Smooth muscle cell (in vitro differentiated cells): ENCODE measurements around the gene TMCO2. TPM values are rescaled to one million over a fixed set of nuclear protein-coding genes. Genes with fewer than 3 reads are reported as not detected.

Experiments used
- DNase-seq: peaks from one replicate; lab custom pipeline; 2025; ENCODE audit not compliant: unreplicated experiment; lab: John Stamatoyannopoulos, UW
- H2AFZ ChIP-seq: fragments of 200-600 bp; sonication (generic); 2 replicates; pipeline ENCODE4 v1.6.0; 2016; ENCODE audit warnings: antibody characterized with exemption, low read depth, mild to moderate bottlenecking
- H3F3A ChIP-seq: fragments of 200-600 bp; sonication (generic); 2 replicates; pipeline ENCODE4 v1.6.0; 2017; ENCODE audit warnings: antibody characterized with exemption, low read depth
- H3K27ac ChIP-seq: fragments of 200-600 bp; sonication (generic); 2 replicates; pipeline ENCODE4 v1.5.1; 2016; ENCODE audit warnings: low read depth, mild to moderate bottlenecking
- H3K27me3 ChIP-seq: fragments of 200-600 bp; sonication (generic); 2 replicates; pipeline ENCODE4 v1.6.1; 2016; ENCODE audit warnings: low read depth, mild to moderate bottlenecking
- H3K36me3 ChIP-seq: fragments of 200-600 bp; sonication (generic); 2 replicates; pipeline ENCODE4 v1.5.1; 2016; ENCODE audit warnings: low read depth
- H3K4me1 ChIP-seq: fragments of 200-600 bp; sonication (generic); 2 replicates; pipeline ENCODE4 v1.5.1; 2016; ENCODE audit warnings: low read depth
- H3K4me2 ChIP-seq: fragments of 200-600 bp; sonication (generic); 2 replicates; pipeline ENCODE4 v1.6.0; 2016; ENCODE audit warnings: mild to moderate bottlenecking
- H3K4me3 ChIP-seq: fragments of 200-600 bp; sonication (generic); 2 replicates; pipeline ENCODE4 v1.5.1; 2016; ENCODE audit warnings: mild to moderate bottlenecking
- H3K79me2 ChIP-seq: fragments of 200-600 bp; sonication (generic); 2 replicates; pipeline ENCODE4 v1.6.0; 2016; ENCODE audit warnings: low read depth, mild to moderate bottlenecking
- H3K9ac ChIP-seq: fragments of 200-600 bp; sonication (generic); 2 replicates; pipeline ENCODE4 v1.6.0; 2016; ENCODE audit warnings: low read depth
- H3K9me3 ChIP-seq: fragments of 200-600 bp; sonication (generic); replicated peaks from 2 replicates; pipeline ENCODE4 v1.5.1; 2016; ENCODE audit warnings: low read depth
- H4K20me1 ChIP-seq: fragments of 200-600 bp; sonication (generic); 2 replicates; pipeline ENCODE4 v1.6.0; 2016; ENCODE audit warnings: low read depth
- CTCF ChIP-seq: fragments of 200-600 bp; sonication (generic); IDR thresholded peaks from 2 replicates; pipeline ENCODE4 v1.5.1; 2017; ENCODE audit warnings: borderline replicate concordance, mild to moderate bottlenecking, antibody characterized with exemption; ENCODE audit not compliant: insufficient read depth, poor library complexity, severe bottlenecking
- WGBS: methylation state at CpG from one replicate; pipeline ENCODE4 v1.1.7; 2016; ENCODE audit warnings: low lambda C conversion rate; 5-methylcytosine and 5-hydroxymethylcytosine counted together
- polyA plus RNA-seq: library from polyadenylated mRNA; unstranded; fragments of >200 nt; fragmentation: Nextera tagmentation; extraction: Ambion mirVana; gene quantifications from 2 replicates; pipeline ENCODE4 v1.2.1, GENCODE V29; 2016
- total RNA-seq: library from RNA; depleted of rRNA; stranded (reverse); fragments of >200 nt; gene quantifications from 2 replicates; pipeline ENCODE4 v1.2.3, GENCODE V29; 2014

The TMCO2 gene
- total and polyA plus RNA-seq, 2 experiments from 2014 or later = not detected

- Histone ChIP-seq H3K4me2 (peak overlapping the region; percentile 32), H3F3A (peaks cover 24% of the 10 kb centered on the region), H4K20me1 (peaks cover 27% of the 10 kb centered on the region), H3K79me2 (no peaks in the 10 kb centered on the region), H3K9me3 (no peaks in the 10 kb centered on the region), H2AFZ (no peak overlapping the region), H3K4me1 (no peaks in the 10 kb centered on the region), H3K9ac (no peak overlapping the region), H3K36me3 (peaks cover 11% of the 10 kb centered on the region), H3K27me3 (no peaks in the 10 kb centered on the region), H3K4me3 (no peak overlapping the region), H3K27ac (peak overlapping the region; percentile 70)
- no peak for DNase-seq
- TF ChIP-seq CTCF = no peak
- WGBS = 93% methylated on average over 1 of the region's 1 CpG
Measured at GRCh38 chr1:40241362-40241761, 6.4 kb upstream of the TMCO2 start.

- Histone ChIP-seq H3K9ac (no peak overlapping the region), H3K36me3 (no peaks in the 10 kb centered on the region), H3K4me1 (no peaks in the 10 kb centered on the region), H3K4me2 (no peak overlapping the region), H3K9me3 (no peaks in the 10 kb centered on the region), H3K4me3 (no peak overlapping the region), H4K20me1 (peaks cover 10% of the 10 kb centered on the region), H2AFZ (no peak overlapping the region), H3K27me3 (no peaks in the 10 kb centered on the region), H3K79me2 (no peaks in the 10 kb centered on the region), H3F3A (peaks cover 24% of the 10 kb centered on the region), H3K27ac (no peak overlapping the region)
- TF ChIP-seq CTCF = no peak
- no peak for DNase-seq
- 93% methylated on average over 2 of the region's 2 CpGs for WGBS
Measured at GRCh38 chr1:40243351-40243750, 4.4 kb upstream of the TMCO2 start.

- H3K79me2 ChIP-seq = no peaks in the 10 kb centered on the region
- no peak overlapping the region for H3K4me2 ChIP-seq
- no peak overlapping the region for H3K27ac ChIP-seq
- H4K20me1 ChIP-seq = peaks cover 2% of the 10 kb centered on the region
- H3K4me3 ChIP-seq = no peak overlapping the region
- H3K27me3 ChIP-seq = no peaks in the 10 kb centered on the region
- no peak for TF ChIP-seq CTCF
- H3F3A ChIP-seq = peaks cover 20% of the 10 kb centered on the region
- H3K9me3 ChIP-seq = no peaks in the 10 kb centered on the region
- H3K36me3 ChIP-seq = no peaks in the 10 kb centered on the region
- no peaks in the 10 kb centered on the region for H3K4me1 ChIP-seq
- H3K9ac ChIP-seq = no peak overlapping the region
- no peak overlapping the region for H2AFZ ChIP-seq
- WGBS = 87% methylated on average over 4 of the region's 4 CpGs
- no peak for DNase-seq
Measured at GRCh38 chr1:40244138-40244744, 3.5 kb upstream of the TMCO2 start.

- Histone ChIP-seq H3K36me3 (no peaks in the 10 kb centered on the region), H3K9ac (no peak overlapping the region), H3K4me3 (no peak overlapping the region), H3K4me1 (no peaks in the 10 kb centered on the region), H4K20me1 (no peaks in the 10 kb centered on the region), H2AFZ (no peak overlapping the region), H3K27me3 (no peaks in the 10 kb centered on the region), H3K4me2 (no peak overlapping the region), H3F3A (peaks cover 5% of the 10 kb centered on the region), H3K27ac (no peak overlapping the region), H3K79me2 (no peaks in the 10 kb centered on the region), H3K9me3 (no peaks in the 10 kb centered on the region)
- WGBS = 95% methylated on average over 3 of the region's 3 CpGs
- no peak for TF ChIP-seq CTCF
- DNase-seq = no peak
Measured at GRCh38 chr1:40245686-40246085, 2.1 kb upstream of the TMCO2 start.
